Measurements from ENCODE around the gene ARRB2. TPM values are rescaled to one million over a fixed set of nuclear protein-coding genes. Genes with fewer than 3 reads are reported as not detected.

The ARRB2 gene
- total RNA-seq, 1 experiment from 2014 or later, result 75.3 TPM

DNA sequence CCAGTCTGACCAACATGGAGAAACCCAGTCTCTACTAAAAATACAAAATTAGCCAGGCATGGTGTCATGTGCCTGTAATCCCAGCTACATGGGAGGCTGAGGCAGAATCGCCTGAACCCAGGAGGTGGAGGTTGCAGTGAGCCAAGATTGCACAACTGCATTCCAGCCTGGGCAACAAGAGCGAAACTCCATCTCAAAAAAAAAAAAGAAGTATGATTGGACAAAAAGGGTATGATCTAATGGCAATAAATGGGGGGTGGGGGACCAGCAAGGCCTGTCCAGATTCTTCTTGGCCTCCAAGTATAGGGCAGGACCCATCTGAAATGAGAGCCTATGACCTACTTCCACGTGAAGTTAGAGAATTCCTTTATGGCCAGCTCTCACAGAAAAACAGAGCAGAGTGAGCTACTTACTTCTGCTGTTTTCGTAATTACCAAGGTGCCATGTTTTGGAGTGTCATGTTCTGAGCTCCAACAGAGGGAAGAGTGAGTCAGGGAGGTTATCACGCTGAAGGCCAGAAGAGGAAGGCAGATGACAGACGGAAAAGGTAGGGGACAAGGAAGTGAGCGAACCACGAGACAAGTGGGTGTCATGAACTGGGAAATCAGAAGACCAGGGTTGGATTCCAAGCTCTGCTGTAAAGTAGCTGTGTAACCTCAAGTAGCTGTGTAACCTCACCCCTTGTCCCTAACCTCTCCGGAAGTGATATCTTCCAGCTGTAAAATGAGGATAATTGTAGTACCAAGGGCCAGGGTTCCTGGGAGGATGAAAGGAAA is 25.6 kb downstream of the ARRB2 start:
- Histone ChIP-seq H2AFZ (ENCODE audit: low read length) (no peak overlapping the region), H3K27me3 (ENCODE audit: insufficient read depth, low read length) (peaks cover 29% of the 10 kb centered on the region)
- TF ChIP-seq, protein P1, sequence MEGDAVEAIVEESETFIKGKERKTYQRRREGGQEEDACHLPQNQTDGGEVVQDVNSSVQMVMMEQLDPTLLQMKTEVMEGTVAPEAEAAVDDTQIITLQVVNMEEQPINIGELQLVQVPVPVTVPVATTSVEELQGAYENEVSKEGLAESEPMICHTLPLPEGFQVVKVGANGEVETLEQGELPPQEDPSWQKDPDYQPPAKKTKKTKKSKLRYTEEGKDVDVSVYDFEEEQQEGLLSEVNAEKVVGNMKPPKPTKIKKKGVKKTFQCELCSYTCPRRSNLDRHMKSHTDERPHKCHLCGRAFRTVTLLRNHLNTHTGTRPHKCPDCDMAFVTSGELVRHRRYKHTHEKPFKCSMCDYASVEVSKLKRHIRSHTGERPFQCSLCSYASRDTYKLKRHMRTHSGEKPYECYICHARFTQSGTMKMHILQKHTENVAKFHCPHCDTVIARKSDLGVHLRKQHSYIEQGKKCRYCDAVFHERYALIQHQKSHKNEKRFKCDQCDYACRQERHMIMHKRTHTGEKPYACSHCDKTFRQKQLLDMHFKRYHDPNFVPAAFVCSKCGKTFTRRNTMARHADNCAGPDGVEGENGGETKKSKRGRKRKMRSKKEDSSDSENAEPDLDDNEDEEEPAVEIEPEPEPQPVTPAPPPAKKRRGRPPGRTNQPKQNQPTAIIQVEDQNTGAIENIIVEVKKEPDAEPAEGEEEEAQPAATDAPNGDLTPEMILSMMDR (conservative IDR thresholded peaks at IDR 0.05), result no peak

More for the DNA sequence above, 25.6 kb downstream of the ARRB2 start:
- no peak overlapping the region for H3K4me3 Mint-ChIP-seq
- Histone ChIP-seq H3K79me1 (ENCODE audit: insufficient read depth, low read depth, low read length, poor library complexity, severe bottlenecking) (no peaks in the 10 kb centered on the region), H2BK12ac (ENCODE audit: insufficient read length, low read depth, low read length) (no peak overlapping the region), H2AK5ac (ENCODE audit: insufficient read length, low read length) (no peak overlapping the region), H2BK20ac (ENCODE audit: low read depth, low read length, poor library complexity, severe bottlenecking) (no peak overlapping the region), H2BK15ac (ENCODE audit: low read depth, low read length) (no peak overlapping the region), H3K9me3 (ENCODE audit: control insufficient read depth, low read depth, low read length) (no peaks in the 10 kb centered on the region), H3K4me2 (ENCODE audit: insufficient read depth, insufficient read length, low read length) (no peak overlapping the region), H3K4me1 (ENCODE audit: insufficient read depth, low read length) (no peaks in the 10 kb centered on the region), H3K56ac (ENCODE audit: insufficient read length, low read depth, low read length) (no peak overlapping the region), H3K23ac (ENCODE audit: insufficient read length, low read depth, low read length) (no peak overlapping the region), H4K20me1 (ENCODE audit: control insufficient read depth, insufficient read depth, insufficient read length) (no peaks in the 10 kb centered on the region), H3K4ac (ENCODE audit: low read depth, low read length) (no peak overlapping the region), H2BK5ac (ENCODE audit: insufficient read length, low read length) (no peak overlapping the region), H3K23me2 (ENCODE audit: insufficient read length, low read depth, low read length, poor library complexity, severe bottlenecking) (peaks cover 12% of the 10 kb centered on the region), H4K8ac (replicated peaks; ENCODE audit: insufficient read length, low read depth, low read length) (no peak overlapping the region), H3K9ac (ENCODE audit: extremely low read depth, insufficient read length, low read length) (no peak overlapping the region), H3K18ac (ENCODE audit: insufficient read length, low read depth, low read length) (no peak overlapping the region), H3K27ac (ENCODE audit: insufficient read length, low read depth, low read length) (no peak overlapping the region), H3K79me2 (ENCODE audit: insufficient read depth, low read length) (no peaks in the 10 kb centered on the region), H4K5ac (ENCODE audit: insufficient read length, low read depth, low read length) (no peak overlapping the region), H2BK120ac (ENCODE audit: low read depth, low read length, poor library complexity, severe bottlenecking) (no peak overlapping the region), H3K14ac (ENCODE audit: insufficient read depth, low read length) (no peak overlapping the region), H4K91ac (ENCODE audit: insufficient read length, low read depth, low read length) (no peak overlapping the region), H3T11ph (ENCODE audit: low read length) (no peak overlapping the region)
- no peak overlapping the region for H3K27ac Mint-ChIP-seq
- H3K27me3 Mint-ChIP-seq (ENCODE audit: low read depth), result peaks cover 60% of the 10 kb centered on the region
- no CpG with 5 or more reads among the region's 9 CpGs for WGBS (ENCODE audit: extremely low coverage, insufficient read length, low lambda C conversion rate)
- H3K4me1 Mint-ChIP-seq, result peaks cover 11 to 16% of the 10 kb centered on the region in 2 experiments; a peak in 3 of 4 replicates
- H3K36me3 Mint-ChIP-seq (ENCODE audit: insufficient read depth in 1 of 3, low read depth in 3 of 3), result peaks cover 0 to 9% (median 3%) of the 10 kb centered on the region in 3 experiments; a peak in 3 of 7 replicates
- H3K9me3 Mint-ChIP-seq, result no peaks in the 10 kb centered on the region; a peak in 1 of 5 replicates
- no peak for DNase-seq
